OCI-LY7 (cell line): ENCODE results near the gene GPAT3.

Experiments
- CTCF ChIP-seq: fragments of 200-600 bp; sonication (generic); conservative IDR thresholded peaks from 2 replicates; pipeline ENCODE4 v1.5.1; 2014; ENCODE audit warnings: mild to moderate bottlenecking, antibody characterized with exemption, low read length, moderate library complexity, mixed read lengths
- EZH2phosphoT487 ChIP-seq: fragments of 200-600 bp; sonication (generic); IDR thresholded peaks from 2 replicates; pipeline ENCODE4 v1.6.1; 2018; ENCODE audit warnings: low read depth, borderline replicate concordance, mild to moderate bottlenecking, mixed run types, antibody characterized with exemption, low read length, moderate library complexity, mixed read lengths

DNA sequence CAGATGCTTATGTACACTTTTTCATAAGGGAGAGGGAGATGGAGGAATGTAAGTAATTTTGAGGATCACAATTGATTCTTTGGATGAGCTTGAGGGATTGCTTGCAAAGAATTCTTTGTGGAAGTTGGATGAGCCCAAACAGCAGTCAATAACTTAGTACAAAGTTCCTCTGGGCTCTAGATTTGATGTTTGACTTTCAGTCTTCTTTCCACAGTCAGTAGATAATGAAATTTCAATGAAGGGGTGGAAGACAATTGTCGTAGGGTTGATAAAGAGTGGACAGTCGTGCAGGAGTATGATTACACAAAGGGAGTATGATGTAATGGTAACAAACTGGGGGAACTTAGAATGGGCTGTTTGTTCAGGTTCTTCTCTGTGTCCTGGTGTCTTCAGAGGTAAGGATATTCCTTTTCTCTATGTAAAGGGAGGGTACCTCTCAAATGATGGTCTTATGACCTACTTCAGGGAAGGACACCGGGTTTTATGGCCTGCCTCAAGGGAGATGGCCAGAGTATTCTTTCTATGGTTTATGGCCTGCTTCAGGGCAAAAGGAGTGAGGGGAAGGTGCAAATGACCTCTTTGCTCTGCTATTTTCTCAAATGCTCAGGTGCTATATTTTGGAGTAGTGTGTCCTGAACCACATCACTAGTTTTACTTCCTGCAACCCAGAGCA, 49.3 kb upstream of the GPAT3 start:
- TF ChIP-seq CTCF, result no peak
- no peak for TF ChIP-seq EZH2phosphoT487
